ENCODE data around the gene EIF4E.
A peak's percentile ranks its signal among the peaks of the same experiment; 100 is the strongest.
"Not testable (repeated sequence)": the region's sequence is repeated elsewhere in the genome, so short reads cannot be mapped to it uniquely, and the experiment has no call there.

EIF4E gene

GRCh38 chr4:98930311-98930865 is 1.5 kb upstream of the EIF4E start:
- Histone ChIP-seq H3K27me3 (ENCODE audit: insufficient read depth, poor library complexity, severe bottlenecking) (no peaks in the 10 kb centered on the region), H3K4me3 (replicated peaks; ENCODE audit: insufficient read depth, low read length) (peak overlapping the region; percentile 63; the same call in 1 of the 2 replicates)
- DNase-seq (ENCODE audit: low read depth in 1 of 2, low spot score in 1 of 2), result no peak

DNA sequence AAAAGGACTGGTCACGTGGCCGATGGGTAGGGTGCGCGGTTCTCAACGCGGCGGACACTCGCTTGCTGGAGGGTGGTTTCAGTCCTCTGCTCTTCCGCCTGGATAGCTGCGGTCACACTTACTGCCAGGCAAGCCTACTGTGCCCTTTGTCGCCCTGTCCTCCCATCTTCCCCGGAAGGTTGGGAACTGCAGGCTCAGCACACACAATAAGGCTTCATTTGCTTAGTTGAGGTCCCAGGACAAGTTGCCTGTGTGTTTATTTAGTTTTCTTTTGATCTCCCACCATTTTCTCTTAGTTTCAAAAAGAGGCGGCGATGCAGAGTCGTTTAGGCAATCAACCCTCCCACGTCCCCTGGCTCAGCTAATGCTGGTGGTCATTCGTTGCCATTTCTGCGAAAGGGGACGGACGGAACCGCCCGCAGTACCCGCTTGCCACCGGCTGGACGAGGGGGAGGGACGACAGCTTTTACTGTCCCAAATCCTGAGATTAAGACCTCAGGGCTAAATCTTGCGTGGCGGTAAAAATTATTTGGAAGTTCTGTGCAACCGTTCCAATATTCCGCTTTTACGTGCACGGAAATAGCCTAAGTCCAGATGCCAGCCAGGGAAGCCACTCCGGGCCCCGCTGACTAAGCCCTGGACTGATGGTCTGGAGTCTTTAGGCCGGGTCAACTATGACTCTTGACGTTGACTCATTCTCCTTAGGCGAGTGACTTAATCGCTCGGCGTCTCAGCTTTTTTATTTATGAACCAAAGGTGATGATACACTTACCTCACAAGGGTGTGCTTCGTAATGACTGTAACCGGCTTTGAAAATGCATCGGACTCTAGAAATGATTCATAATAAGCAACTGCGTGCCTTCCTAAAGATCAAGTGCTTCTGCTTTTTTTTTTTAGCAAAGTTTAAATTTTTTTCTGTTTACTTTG is 671 bp upstream of the EIF4E start:
- TF ChIP-seq POLR2AphosphoS5 (IDR thresholded peaks at IDR 0.05; ENCODE audit: low read depth), result no peak; the same call in none of the 2 replicates
- TF ChIP-seq, protein P1, sequence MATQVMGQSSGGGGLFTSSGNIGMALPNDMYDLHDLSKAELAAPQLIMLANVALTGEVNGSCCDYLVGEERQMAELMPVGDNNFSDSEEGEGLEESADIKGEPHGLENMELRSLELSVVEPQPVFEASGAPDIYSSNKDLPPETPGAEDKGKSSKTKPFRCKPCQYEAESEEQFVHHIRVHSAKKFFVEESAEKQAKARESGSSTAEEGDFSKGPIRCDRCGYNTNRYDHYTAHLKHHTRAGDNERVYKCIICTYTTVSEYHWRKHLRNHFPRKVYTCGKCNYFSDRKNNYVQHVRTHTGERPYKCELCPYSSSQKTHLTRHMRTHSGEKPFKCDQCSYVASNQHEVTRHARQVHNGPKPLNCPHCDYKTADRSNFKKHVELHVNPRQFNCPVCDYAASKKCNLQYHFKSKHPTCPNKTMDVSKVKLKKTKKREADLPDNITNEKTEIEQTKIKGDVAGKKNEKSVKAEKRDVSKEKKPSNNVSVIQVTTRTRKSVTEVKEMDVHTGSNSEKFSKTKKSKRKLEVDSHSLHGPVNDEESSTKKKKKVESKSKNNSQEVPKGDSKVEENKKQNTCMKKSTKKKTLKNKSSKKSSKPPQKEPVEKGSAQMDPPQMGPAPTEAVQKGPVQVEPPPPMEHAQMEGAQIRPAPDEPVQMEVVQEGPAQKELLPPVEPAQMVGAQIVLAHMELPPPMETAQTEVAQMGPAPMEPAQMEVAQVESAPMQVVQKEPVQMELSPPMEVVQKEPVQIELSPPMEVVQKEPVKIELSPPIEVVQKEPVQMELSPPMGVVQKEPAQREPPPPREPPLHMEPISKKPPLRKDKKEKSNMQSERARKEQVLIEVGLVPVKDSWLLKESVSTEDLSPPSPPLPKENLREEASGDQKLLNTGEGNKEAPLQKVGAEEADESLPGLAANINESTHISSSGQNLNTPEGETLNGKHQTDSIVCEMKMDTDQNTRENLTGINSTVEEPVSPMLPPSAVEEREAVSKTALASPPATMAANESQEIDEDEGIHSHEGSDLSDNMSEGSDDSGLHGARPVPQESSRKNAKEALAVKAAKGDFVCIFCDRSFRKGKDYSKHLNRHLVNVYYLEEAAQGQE (IDR thresholded peaks at IDR 0.05; ENCODE audit: insufficient replicate concordance, low read depth), result peak; percentile 64
- no peak for TF ChIP-seq CTCF (IDR thresholded peaks at IDR 0.05; ENCODE audit: insufficient read depth, low read length)
- no peak for TF ChIP-seq GABPA (IDR thresholded peaks at IDR 0.05; ENCODE audit: low read depth)
- no peak for TF ChIP-seq SPI1 (IDR thresholded peaks at IDR 0.05; ENCODE audit: borderline replicate concordance, low read depth)
- Histone ChIP-seq H3K4me3 (replicated peaks; ENCODE audit: insufficient read depth, low read length) (peak overlapping the region; percentile 63), H3K27ac (replicated peaks) (peak overlapping the region; percentile 96), H3K27me3 (ENCODE audit: insufficient read depth, poor library complexity, severe bottlenecking) (no peaks in the 10 kb centered on the region)
- peak; percentile 53 to 75 for DNase-seq (ENCODE audit: low read depth in 1 of 2, low spot score in 1 of 2)

More at GRCh38 chr4:98930311-98930865, 1.5 kb upstream of the EIF4E start:
- TF ChIP-seq SPI1 (IDR thresholded peaks at IDR 0.05; ENCODE audit: borderline replicate concordance, low read depth), result no peak
- no peak for TF ChIP-seq GABPA (IDR thresholded peaks at IDR 0.05; ENCODE audit: low read depth)
- no peak for TF ChIP-seq CTCF (IDR thresholded peaks at IDR 0.05; ENCODE audit: insufficient read depth, low read length)
- no peak for TF ChIP-seq POLR2AphosphoS5 (IDR thresholded peaks at IDR 0.05; ENCODE audit: low read depth)
- TF ChIP-seq, protein P1 (IDR thresholded peaks at IDR 0.05; ENCODE audit: insufficient replicate concordance, low read depth), result no peak
- H3K27ac ChIP-seq (replicated peaks), result peak overlapping the region; percentile 96

DNA sequence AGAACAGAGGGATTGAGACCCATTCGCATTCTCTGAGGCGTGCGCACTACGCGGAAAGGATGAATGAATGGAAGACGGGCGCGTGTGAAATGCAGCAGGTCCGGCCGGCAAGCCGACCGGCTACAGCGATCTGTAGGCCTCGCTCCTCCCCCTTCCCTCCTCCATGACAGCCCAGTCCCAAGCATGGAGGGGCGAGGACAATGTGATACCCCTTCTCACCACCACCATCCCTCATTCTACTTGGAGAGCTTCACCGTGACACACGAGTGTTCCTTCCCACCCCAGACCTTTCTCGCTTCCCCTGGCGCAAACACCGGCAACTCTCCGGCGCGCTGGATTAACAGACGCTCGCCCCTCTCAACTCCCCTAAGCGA is 815 bp downstream of the EIF4E start:
- peak; percentile 38 to 78 for DNase-seq (ENCODE audit: low read depth in 1 of 2, low spot score in 1 of 2)
- Histone ChIP-seq H3K27ac (replicated peaks) (peak overlapping the region; percentile 96), H3K27me3 (ENCODE audit: insufficient read depth, poor library complexity, severe bottlenecking) (no peaks in the 10 kb centered on the region), H3K4me3 (replicated peaks; ENCODE audit: insufficient read depth, low read length) (peak overlapping the region; percentile 83)
- TF ChIP-seq CTCF (IDR thresholded peaks at IDR 0.05; ENCODE audit: insufficient read depth, low read length) (no peak), POLR2AphosphoS5 (IDR thresholded peaks at IDR 0.05; ENCODE audit: low read depth) (peak; percentile 65)
- TF ChIP-seq, protein P1 (IDR thresholded peaks at IDR 0.05; ENCODE audit: insufficient replicate concordance, low read depth), result no peak

DNA sequence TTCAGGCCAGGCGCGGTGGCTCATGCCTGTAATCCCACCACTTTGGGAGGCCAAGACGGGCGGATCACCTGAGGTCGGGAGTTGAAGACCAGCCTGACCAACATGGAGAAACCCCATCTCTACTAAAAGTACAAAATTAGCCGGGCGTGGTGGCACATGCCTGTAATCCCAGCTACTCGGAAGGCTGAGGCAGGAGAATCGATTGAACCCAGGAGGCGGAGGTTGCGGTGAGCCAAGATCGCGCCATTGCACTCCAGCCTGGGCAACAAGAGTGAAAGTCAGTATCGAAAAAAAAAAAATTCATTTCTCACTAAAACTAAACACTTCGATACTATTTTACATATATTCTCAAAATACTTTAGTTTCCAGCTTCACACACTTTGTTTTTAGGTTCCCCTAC is 2.7 kb downstream of the EIF4E start:
- H3K27ac ChIP-seq (replicated peaks); DNase-seq (ENCODE audit: low read depth in 1 of 2, low spot score in 1 of 2); H3K27me3 ChIP-seq (ENCODE audit: insufficient read depth, poor library complexity, severe bottlenecking); H3K4me3 ChIP-seq (replicated peaks; ENCODE audit: insufficient read depth, low read length): not testable (repeated sequence)

Data from HL-60 (cell line).